ENCODE data around the gene USP34. TPM values are rescaled to one million over a fixed set of nuclear protein-coding genes. Genes with fewer than 3 reads are reported as not detected.

USP34 gene
- total and polyA plus RNA-seq, 2 experiments from 2014 or later, result 81.8 to 157 TPM

- H3K27ac Mint-ChIP-seq, result no peak overlapping the region
- H3K4me3 ChIP-seq, result no peak overlapping the region
- no peak for DNase-seq (ENCODE audit: low spot score)
- H3K27me3 ChIP-seq (ENCODE audit: insufficient read depth), result no peaks in the 10 kb centered on the region
- H3K4me1 Mint-ChIP-seq, result peaks cover 6% of the 10 kb centered on the region; the same call in 2 of the 3 replicates
- ATAC-seq, result no peak
- TF ChIP-seq ZNF114 (CRISPR knock-in tag; IDR thresholded peaks at IDR 0.05), result no peak
- no peak for TF ChIP-seq NANOG (IDR thresholded peaks at IDR 0.05; ENCODE audit: borderline replicate concordance)
- no peak for TF ChIP-seq ZNF331 (CRISPR knock-in tag; IDR thresholded peaks at IDR 0.05; ENCODE audit: low read depth)
- TF ChIP-seq ZNF462 (CRISPR knock-in tag; IDR thresholded peaks at IDR 0.05), result no peak
- no peak for TF ChIP-seq ETS1 (IDR thresholded peaks at IDR 0.05)
- no peak for TF ChIP-seq EZH2phosphoT487 (IDR thresholded peaks at IDR 0.05; ENCODE audit: unreplicated experiment)
- no peak for TF ChIP-seq EZH2 (IDR thresholded peaks at IDR 0.05; ENCODE audit: low read depth, unreplicated experiment)
- TF ChIP-seq CREB1 (CRISPR knock-in tag; IDR thresholded peaks at IDR 0.05; ENCODE audit: low read depth), result no peak
- TF ChIP-seq POLR2AphosphoS5 (IDR thresholded peaks at IDR 0.05; ENCODE audit: low read depth), result no peak
- no peak for TF ChIP-seq REST (IDR thresholded peaks at IDR 0.05; ENCODE audit: unreplicated experiment)
- TF ChIP-seq CTCF (conservative IDR thresholded peaks at IDR 0.05; ENCODE audit: low read depth in 2 of 2), result no peak
- TF ChIP-seq STAT1 (IDR thresholded peaks at IDR 0.05; ENCODE audit: unreplicated experiment), result no peak
- TF ChIP-seq JUNB (IDR thresholded peaks at IDR 0.05; ENCODE audit: unreplicated experiment), result no peak
- peaks cover 2% of the 10 kb centered on the region for H3K27me3 Mint-ChIP-seq (ENCODE audit: insufficient read depth, low read depth, poor library complexity)
- H3K9me3 Mint-ChIP-seq, result no peaks in the 10 kb centered on the region
- peaks cover 8% of the 10 kb centered on the region; the same call in 1 of the 2 replicates for H3K36me3 ChIP-seq (ENCODE audit: insufficient read depth)
- no peak overlapping the region for H2AFZ ChIP-seq
- H3K4me1 ChIP-seq (ENCODE audit: insufficient read depth), result no peaks in the 10 kb centered on the region
- H3K79me2 ChIP-seq (replicated peaks; ENCODE audit: insufficient read depth), result no peaks in the 10 kb centered on the region
- no peaks in the 10 kb centered on the region for H4K20me1 ChIP-seq (replicated peaks; ENCODE audit: insufficient read depth)
- H3K4me3 Mint-ChIP-seq, result no peak overlapping the region
- no peaks in the 10 kb centered on the region for H3K9me2 ChIP-seq (ENCODE audit: insufficient read depth)
- no peak overlapping the region for H3K27ac ChIP-seq (ENCODE audit: low read depth)
- H3K36me3 Mint-ChIP-seq (ENCODE audit: low read depth), result peaks cover 46% of the 10 kb centered on the region
- no peaks in the 10 kb centered on the region for H3F3A ChIP-seq (replicated peaks; ENCODE audit: low read depth)
- no peak overlapping the region for H3K4me2 ChIP-seq
Observed at GRCh38 chr2:61241266-61241665, 229.6 kb downstream of the USP34 start.
